Retina (tissue), 1 donor: ENCODE results near the gene NUP62.

Source experiments
- DNase-seq: peaks from one replicate; pipeline ENCODE4 v3.0.0-alpha.2; 2016

The NUP62 gene

GRCh38 chr19:49879243-49879963 is 49.9 kb downstream of the NUP62 start:
- DNase-seq = no peak

DNA sequence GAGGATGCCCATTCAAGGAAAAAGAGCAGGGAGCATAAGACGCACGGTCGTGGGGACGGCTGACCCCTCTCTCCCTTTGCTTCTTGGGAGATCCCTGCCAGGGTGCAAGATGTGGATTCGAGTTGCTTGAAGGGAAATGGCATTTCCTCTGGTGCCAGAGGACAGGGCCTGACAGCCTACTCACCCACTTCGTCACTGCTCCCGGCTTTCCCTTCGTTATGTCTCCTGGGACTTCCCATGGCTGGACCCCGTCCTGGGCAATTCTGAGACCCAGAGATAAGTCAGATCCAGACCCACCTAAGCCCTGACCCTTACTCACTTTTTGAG is 50.6 kb downstream of the NUP62 start:
- no peak for DNase-seq

- no peak for DNase-seq
Measured at GRCh38 chr19:49877879-49878743, 51.2 kb downstream of the NUP62 start.

- peak; percentile 100 for DNase-seq
Measured at GRCh38 chr19:49877020-49877878, 52.1 kb downstream of the NUP62 start, which contains the start of the genes AKT1S1 and TBC1D17. Gene AKT1S1, minus strand, starts transcription at chr19:49877355. Its CDS starts 4,060 bp downstream, at chr19:49873295. Gene TBC1D17, plus strand, starts transcription at chr19:49877702. Its CDS starts 22 bp downstream, at chr19:49877724.

DNA sequence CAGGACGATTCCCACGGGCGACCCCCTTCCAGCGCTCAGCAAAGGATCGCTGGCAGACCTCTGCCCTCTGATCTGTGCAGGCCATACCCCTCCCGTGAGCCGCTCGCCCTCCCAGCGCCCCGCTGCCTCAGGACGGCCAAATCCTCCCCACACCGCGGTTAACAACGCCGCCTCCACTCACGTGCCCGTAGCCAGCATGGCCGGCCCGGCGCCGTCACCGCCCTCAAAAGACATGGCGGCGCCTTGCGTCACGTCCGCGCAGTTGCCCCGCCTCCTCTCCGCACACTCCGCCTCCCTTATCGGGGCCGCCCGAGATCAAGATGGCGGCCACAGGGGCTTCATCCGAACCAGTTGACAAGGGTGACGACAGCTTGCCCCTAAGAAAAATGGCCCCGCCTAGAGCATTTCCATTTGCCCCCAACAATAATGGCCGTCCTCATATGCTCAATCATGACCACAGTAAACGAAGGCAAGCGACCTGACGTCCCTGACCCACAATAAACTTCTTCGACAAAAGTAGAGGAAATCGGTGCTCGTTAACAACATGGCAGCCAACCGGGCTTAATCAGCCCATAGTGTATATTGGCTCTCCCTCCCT is 52.8 kb downstream of the NUP62 start:
- peak; percentile 100 for DNase-seq

GRCh38 chr19:49875857-49876421 is 53.4 kb downstream of the NUP62 start:
- DNase-seq = peak; percentile 92

DNA sequence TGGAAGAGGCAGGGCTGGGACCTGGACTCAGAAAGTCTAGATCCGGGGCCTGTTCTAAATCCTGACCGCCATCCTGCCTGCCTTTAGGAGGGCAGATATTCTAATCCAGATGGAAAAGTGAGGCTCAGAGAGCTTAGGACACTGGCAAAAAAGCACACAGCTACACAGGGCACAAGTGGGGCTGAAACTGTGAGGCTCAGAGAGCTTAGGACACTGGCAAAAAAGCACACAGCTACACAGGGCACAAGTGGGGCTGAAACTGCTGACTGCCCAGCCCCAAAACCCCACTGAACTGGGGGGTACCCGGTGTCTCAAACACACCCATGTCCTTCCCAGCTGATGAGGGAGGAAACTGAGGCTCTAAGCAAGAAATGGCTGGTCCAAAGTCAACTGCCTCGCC is 54.1 kb downstream of the NUP62 start:
- no peak for DNase-seq

DNA sequence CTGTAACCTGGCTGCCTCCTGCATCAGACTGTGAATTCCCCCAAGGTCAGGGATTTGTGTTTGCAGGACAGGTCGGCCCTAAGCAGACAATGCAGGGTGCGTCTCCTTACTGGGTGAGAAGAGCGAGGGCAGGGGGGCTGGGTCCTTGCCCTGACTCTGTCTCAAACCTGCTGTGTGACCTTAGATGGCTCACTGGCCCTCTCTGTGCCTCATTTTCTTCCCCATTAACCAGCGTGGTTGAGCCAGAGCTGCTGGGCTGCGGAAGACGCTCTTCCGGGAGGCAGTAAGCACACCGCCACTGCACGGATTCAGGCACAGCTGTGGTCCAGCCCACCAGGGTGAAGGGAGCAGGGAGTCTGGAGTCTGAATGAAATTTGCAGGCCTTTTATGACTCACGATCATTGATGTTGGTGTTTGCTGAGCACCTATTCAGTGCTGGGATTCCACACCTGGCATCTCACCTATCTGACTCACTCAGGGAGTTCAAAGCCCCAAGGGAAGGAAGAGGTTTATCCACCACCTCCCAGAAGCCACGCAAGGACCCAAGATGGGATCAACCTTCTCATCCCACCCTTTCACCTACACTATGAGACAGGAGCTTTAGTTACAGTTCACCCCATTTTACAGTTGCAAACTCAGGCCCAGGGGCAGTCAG is 54.7 kb downstream of the NUP62 start:
- no peak for DNase-seq

DNA sequence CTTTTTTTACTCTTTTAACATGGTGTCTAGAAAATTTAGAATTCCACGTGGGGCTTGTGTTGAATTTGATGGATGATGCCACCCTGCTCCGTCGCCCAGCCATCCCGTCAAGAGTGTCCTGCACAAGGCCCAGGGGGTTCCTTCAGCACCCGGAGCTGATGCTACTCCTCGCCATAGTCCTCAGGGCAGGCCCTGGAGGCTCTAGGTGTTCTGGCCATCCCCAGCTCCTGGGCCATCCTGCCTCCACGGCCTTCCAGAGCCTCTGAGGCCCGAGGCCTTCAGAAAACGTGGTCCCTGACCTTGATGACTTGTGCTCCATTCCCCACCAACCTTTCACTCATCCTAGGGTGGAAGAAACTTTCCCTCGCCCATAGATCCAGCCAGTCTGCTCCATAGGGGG is 55.5 kb downstream of the NUP62 start:
- DNase-seq = no peak

GRCh38 chr19:49873129-49873521 is 56.2 kb downstream of the NUP62 start:
- DNase-seq = no peak

DNA sequence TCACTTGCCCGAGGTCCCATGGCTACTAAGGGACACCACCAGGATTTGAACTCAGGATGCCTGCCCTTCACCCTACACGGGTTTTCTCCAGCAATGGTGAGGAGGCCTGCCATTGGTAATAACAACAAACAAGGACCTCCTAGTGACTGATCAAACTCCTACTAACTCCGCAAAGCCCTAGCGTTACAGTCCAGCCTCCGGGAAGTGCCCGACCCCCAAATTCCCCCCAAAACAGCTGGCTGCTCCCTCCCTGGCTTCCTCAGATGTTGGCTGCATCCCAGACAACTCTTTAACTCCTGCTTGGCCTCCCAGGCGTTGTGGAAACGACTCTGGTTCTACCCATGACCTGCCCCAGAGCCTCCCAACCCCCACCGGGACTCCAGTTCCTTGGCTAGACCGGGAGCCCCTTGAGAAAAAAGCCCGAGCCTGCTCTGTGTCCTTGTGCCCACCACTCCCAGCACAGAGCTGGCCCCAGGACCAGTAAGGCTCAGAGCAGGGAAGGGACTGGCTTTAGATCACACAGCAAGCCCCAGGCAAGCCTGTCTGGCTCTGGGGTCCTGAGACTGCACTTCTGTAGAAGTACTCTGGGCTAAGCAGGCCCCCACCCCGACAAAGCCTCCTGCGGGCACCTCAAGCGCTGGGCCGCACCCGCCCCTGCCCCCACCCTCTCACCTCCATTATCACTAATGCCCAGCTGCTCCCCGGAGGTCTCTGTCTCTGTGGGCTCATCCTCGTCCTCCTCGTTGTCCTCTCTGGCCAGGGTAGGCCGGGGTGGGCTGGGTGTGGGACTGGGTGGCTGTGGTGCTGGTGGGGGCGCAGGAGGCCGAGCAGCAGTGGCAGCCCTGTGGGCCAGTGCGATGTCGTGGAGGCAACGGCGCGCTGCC is 56.8 kb downstream of the NUP62 start:
- no peak for DNase-seq

DNA sequence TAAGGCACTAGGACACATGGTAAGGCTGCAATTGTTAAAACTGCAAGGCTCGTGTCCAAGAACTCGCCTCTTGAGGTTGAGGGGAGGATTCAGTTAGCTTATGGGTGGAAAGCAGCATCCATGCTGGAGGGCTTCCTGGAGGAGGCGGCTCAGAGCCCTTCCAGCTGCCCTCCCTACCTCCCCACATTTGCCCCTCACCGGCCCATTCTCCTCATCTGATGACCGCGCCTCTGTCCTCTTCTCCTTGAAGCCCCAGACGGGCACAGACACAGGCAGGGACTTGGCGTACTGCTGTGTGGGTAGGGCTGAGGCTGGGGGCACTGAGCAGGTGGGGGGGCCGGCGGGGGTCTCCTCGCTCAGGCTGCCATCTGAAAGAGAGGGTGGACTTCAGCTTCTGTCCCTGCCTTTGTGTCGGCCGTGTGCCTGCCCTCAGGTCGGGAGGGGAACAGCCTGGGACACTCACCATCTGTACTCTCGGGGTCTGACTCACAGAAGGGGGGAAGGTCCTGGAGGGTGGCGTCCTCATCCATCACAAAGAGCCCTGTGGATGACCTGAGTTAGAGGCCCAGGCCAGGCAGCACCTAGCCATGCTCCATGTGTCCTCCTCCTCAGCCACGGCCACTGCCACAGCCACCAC is 57.8 kb downstream of the NUP62 start:
- no peak for DNase-seq

DNA sequence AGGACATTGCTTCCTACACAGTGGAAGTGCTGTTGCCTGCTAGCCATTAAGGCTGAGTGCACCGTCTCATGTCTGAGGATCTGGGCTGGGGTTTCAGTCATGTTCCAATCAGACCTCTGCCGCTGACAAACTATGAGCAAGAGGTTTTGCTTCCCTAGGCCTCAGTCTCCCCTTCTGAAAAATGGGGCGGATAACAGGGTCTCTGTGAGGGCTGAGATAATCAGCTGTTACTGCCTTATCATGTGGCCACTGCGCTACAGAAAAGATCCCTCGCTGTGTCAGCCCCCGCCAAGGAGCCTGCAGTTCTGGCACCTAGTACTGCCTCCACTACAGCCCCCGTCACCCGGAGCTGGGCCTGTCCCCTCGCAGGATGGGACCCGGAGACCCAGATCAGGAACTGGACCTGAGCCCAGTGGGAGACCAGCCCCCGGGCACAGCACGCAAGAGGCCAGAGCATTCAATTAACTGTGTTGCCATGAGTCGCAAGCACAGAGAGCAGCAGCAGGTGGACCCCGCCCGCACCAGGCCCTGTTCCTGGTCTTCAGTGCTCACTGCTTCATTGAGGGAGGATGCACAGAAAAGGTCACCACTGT is 58.9 kb downstream of the NUP62 start:
- no peak for DNase-seq

DNA sequence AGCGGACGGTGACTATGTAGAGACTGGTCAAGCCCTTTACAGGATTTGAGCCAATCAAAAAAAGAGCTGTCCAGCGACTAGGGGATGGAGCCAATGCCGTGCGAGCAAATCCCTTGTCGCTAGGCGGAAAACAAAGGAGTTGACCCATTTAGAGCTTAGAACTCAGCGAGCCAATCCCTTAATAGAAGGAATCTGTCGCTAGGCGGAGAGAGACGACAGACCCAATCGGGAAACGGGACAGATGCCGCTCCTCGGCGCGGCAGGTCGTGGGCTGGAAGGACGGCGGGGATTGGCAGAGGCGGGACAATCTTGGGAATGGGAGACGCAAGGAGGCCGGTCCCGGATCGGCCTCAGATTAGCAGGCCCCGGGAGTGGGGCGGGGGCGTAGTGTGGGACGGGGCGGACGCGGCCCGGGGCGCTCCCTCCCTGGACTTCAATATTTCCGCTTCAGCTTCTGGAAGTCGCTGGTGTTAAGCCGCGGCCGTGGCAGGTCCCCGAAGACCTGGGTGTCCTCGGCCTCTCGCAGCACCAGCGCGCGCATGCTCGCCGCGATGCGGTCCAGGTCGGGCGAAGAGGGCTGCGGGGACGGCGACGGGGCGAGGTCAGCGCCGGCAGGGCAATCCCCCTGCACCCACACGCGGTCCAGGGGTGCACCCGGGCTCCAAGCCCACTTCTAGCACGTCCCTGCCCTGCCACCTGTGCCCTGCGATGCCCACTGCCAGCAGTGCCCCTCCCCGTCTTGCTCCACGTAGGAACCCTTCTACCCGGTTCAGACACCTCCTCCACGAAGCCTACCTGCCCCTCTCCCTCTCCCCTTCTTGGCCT is 59.6 kb downstream of the NUP62 start:
- peak; percentile 99 for DNase-seq

GRCh38 chr19:49869009-49869483 is 60.3 kb downstream of the NUP62 start:
- DNase-seq = no peak

DNA sequence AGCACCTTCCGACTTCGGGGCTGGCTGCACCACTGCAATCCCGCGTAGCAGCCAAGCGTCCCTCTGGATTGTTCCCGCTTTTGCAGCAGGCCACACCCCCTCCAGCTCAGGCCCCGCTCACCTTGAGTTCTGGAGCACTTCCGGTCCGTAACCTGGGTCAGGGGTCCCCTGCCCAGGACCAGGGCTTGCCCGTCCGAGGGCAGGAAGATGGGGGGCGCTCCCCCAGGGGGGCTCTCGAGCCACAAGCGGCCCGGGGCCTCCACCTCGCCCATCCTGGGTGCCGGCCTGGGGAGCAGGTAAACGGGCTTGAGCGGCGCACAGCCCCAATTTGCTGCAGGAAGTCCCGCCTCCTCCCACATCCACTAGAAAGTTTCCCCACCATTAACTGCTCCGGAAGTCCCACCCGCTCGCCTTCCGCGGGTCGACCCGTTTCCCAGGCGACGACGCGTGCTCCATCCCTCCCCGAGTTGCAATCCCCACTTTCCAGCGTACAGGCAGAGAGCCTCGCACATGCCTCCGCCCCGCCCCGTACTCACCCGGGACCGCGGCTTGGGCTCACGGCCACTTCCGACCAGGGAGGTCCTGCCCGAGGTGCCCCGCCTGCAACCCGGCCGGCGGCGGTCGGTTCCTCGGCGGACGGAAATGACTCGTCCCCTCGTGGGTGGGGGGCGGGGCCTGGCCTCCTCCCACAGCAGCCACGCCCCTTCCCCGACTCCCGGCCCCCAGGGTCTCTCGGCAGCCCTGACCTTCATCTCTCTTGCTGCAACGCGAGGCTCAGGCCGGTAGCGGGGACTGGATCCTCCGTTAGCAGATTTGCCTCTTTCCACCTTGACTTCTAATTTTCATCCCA is 62.1 kb downstream of the NUP62 start, which contains the start of gene PNKP:
Gene PNKP, minus strand, starts transcription at position 644 of the 850 bp plus-strand sequence. Its CDS starts 372 bp downstream, at position 272.
- peak; percentile 99 for DNase-seq

DNA sequence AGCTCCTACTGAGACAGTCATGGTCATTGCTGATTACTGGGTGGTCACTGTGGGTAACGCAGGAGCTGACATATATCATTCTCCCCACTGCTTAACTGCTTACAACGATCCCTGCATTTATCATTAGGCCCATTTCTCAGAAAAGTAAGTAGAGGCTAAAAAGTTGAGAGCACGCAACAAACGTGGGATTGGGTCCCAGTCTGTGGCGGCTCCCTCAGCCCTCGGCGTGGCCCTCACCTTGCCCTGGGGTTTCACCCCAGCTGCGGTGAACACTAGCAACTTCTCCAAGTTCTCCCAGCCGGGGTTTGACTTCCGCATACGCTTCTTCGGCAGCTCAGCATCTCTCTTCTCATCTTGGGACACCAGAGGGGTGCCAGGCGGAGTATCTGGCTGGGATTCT is 64.4 kb downstream of the NUP62 start:
- DNase-seq = no peak

DNA sequence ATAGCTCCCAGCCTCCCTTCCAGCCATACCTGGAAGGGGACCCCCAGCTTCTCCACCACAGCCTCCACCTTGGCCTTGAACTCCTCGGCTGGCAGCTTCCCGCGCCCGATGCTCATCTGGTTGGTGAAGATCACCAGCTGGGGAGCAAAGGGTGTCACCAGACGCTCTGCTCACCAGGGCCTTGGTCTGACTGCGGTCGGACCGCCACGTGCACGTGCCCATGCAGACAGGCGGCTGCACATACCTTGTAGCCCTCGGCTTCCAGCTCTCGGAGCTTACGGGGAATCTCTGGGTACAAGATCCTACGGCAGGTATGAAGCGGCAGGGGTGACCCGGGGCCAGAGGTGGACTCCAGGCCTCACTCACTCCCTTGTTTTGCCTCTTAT is 65.4 kb downstream of the NUP62 start:
- no peak for DNase-seq
